SK-N-SH treated with all-trans-retinoic acid at 6 μM for 48 hours (cell line): Measurements from ENCODE around the gene CD83.

Experiments used
- ATAC-seq: fragments of 200-7000 bp; cut with Tn5 transposase; 3 replicates; pipeline ENCODE4 v1.9.1; 2020; ENCODE audit warnings: mild to moderate bottlenecking, moderate library complexity
- ARNTL ChIP-seq: fragments of 450-650 bp; formaldehyde crosslinking; IDR thresholded peaks from 2 replicates; pipeline ENCODE4 v1.5.0; 2020; ENCODE audit warnings: low read depth, mild to moderate bottlenecking, moderate library complexity, borderline replicate concordance
- BACH2 ChIP-seq: fragments of 250-450 bp; sonication (Bioruptor Pico); IDR thresholded peaks from 2 replicates; pipeline ENCODE4 v1.9.0; 2021; ENCODE audit warnings: mild to moderate bottlenecking, borderline replicate concordance
- CREB5 ChIP-seq: fragments of 250-450 bp; sonication (Bioruptor Pico); IDR thresholded peaks from 2 replicates; pipeline ENCODE4 v1.5.1; 2020; ENCODE audit warnings: low read depth, mild to moderate bottlenecking, moderate library complexity
- CSDC2 ChIP-seq: fragments of 250-450 bp; sonication (Bioruptor Pico); IDR thresholded peaks from 2 replicates; pipeline ENCODE4 v1.5.0; 2020; ENCODE audit warnings: mild to moderate bottlenecking, moderate library complexity
- ESRRG ChIP-seq: fragments of 250-450 bp; sonication (Bioruptor Pico); IDR thresholded peaks from 2 replicates; pipeline ENCODE4 v1.6.1; 2021; ENCODE audit warnings: mild to moderate bottlenecking
- GLIS3 ChIP-seq: fragments of 250-450 bp; sonication (Bioruptor Pico); IDR thresholded peaks from 2 replicates; pipeline ENCODE4 v1.5.0; 2020; ENCODE audit warnings: mild to moderate bottlenecking, moderate library complexity
- ISL1 ChIP-seq: fragments of 250-450 bp; sonication (Bioruptor Pico); IDR thresholded peaks from 2 replicates; pipeline ENCODE4 v2.1.2; 2022; ENCODE audit warnings: mild to moderate bottlenecking, moderate library complexity
- OSR1 ChIP-seq: fragments of 250-450 bp; sonication (Bioruptor Pico); IDR thresholded peaks from 2 replicates; pipeline ENCODE4 v1.8.0; 2022; ENCODE audit warnings: moderate library complexity, mild to moderate bottlenecking, inconsistent platforms
- PATZ1 ChIP-seq: fragments of 250-450 bp; sonication (Bioruptor Pico); IDR thresholded peaks from 2 replicates; pipeline ENCODE4 v1.8.0; 2020; ENCODE audit warnings: mild to moderate bottlenecking, moderate library complexity, borderline replicate concordance
- POU6F1 ChIP-seq: fragments of 250-450 bp; sonication (Bioruptor Pico); IDR thresholded peaks from 2 replicates; pipeline ENCODE4 v1.8.0; 2021; ENCODE audit warnings: low read depth, mild to moderate bottlenecking, moderate library complexity, borderline replicate concordance
- PPARA ChIP-seq: fragments of 250-450 bp; sonication (Bioruptor Pico); IDR thresholded peaks from 2 replicates; pipeline ENCODE4 v1.5.0; 2020; ENCODE audit warnings: mild to moderate bottlenecking, borderline replicate concordance
- RARB ChIP-seq: fragments of 250-450 bp; sonication (Bioruptor Pico); IDR thresholded peaks from 2 replicates; pipeline ENCODE4 v1.8.0; 2021; ENCODE audit warnings: mild to moderate bottlenecking, moderate library complexity
- SNAI2 ChIP-seq: fragments of 250-450 bp; sonication (Bioruptor Pico); IDR thresholded peaks from 2 replicates; pipeline ENCODE4 v1.5.0; 2020; ENCODE audit warnings: mild to moderate bottlenecking, moderate library complexity
- TCF4 ChIP-seq: fragments of 250-450 bp; sonication (Bioruptor Pico); IDR thresholded peaks from 2 replicates; pipeline ENCODE4 v1.8.0; 2021; ENCODE audit warnings: mild to moderate bottlenecking, moderate library complexity, borderline replicate concordance
- TOX ChIP-seq: fragments of 250-450 bp; sonication (Bioruptor Pico); IDR thresholded peaks from 2 replicates; pipeline ENCODE4 v1.8.0; 2021; ENCODE audit warnings: mild to moderate bottlenecking, moderate library complexity, borderline replicate concordance
- ZC3H10 ChIP-seq: fragments of 250-450 bp; sonication (Bioruptor Pico); IDR thresholded peaks from 2 replicates; pipeline ENCODE4 v1.5.1; 2021; ENCODE audit warnings: mild to moderate bottlenecking, moderate library complexity
- ZFP3 ChIP-seq: fragments of 250-450 bp; sonication (Bioruptor Pico); IDR thresholded peaks from 2 replicates; pipeline ENCODE4 v1.5.0; 2020; ENCODE audit warnings: mild to moderate bottlenecking, moderate library complexity
- ZFP30 ChIP-seq: fragments of 450-650 bp; formaldehyde crosslinking; IDR thresholded peaks from 2 replicates; pipeline ENCODE4 v1.5.0; 2022; ENCODE audit warnings: mild to moderate bottlenecking, moderate library complexity
- ZNF565 ChIP-seq: fragments of 450-650 bp; formaldehyde crosslinking; conservative IDR thresholded peaks from 2 replicates; pipeline ENCODE4 v1.5.0; 2020; ENCODE audit warnings: low read depth, mild to moderate bottlenecking, moderate library complexity
- ZNF70 ChIP-seq: fragments of 450-650 bp; formaldehyde crosslinking; IDR thresholded peaks from 2 replicates; pipeline ENCODE4 v1.5.0; 2020; ENCODE audit warnings: mild to moderate bottlenecking, moderate library complexity
- TF ChIP-seq, protein P1 (sequence below): fragments of 250-450 bp; sonication (Bioruptor Pico); IDR thresholded peaks from 2 replicates; pipeline ENCODE4 v1.5.1; 2021; ENCODE audit warnings: mild to moderate bottlenecking, moderate library complexity
- TF ChIP-seq, protein P2 (sequence below): fragments of 250-450 bp; sonication (Bioruptor Pico); IDR thresholded peaks from 2 replicates; pipeline ENCODE4 v1.5.0; 2020; ENCODE audit warnings: mild to moderate bottlenecking, moderate library complexity

Gene CD83

DNA sequence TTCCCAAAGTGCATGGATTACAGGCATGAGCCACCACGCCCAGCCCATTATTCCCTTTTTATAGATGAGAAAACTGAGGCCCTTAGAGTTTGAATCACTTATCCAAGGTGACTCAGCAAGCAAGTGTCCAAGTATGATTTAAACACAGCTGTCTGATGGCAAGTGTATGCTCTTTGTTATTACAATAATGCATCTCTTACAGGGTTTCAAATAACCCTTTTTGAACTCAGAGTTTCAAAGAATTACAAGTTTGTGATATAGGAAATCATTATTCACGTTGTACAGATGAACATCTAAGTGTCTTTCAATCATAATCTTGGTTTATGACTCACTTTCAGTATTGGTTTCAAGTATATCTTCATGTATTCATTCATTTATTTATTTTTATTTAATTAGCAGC is 63.0 kb downstream of the CD83 start:
- TF ChIP-seq RARB (CRISPR knock-in tag) (no peak), ZNF565 (CRISPR knock-in tag) (no peak), SNAI2 (CRISPR knock-in tag) (no peak), PPARA (no peak), OSR1 (CRISPR knock-in tag) (no peak), GLIS3 (CRISPR knock-in tag) (no peak), ZFP30 (no peak), ZC3H10 (CRISPR knock-in tag) (no peak), TOX (CRISPR knock-in tag) (no peak), TCF4 (CRISPR knock-in tag) (no peak), BACH2 (CRISPR knock-in tag) (no peak), CREB5 (no peak), POU6F1 (CRISPR knock-in tag) (no peak), PATZ1 (CRISPR knock-in tag) (no peak), ESRRG (no peak), ISL1 (no peak), ZNF70 (no peak), ZFP3 (CRISPR knock-in tag) (no peak)
- TF ChIP-seq, protein P1, sequence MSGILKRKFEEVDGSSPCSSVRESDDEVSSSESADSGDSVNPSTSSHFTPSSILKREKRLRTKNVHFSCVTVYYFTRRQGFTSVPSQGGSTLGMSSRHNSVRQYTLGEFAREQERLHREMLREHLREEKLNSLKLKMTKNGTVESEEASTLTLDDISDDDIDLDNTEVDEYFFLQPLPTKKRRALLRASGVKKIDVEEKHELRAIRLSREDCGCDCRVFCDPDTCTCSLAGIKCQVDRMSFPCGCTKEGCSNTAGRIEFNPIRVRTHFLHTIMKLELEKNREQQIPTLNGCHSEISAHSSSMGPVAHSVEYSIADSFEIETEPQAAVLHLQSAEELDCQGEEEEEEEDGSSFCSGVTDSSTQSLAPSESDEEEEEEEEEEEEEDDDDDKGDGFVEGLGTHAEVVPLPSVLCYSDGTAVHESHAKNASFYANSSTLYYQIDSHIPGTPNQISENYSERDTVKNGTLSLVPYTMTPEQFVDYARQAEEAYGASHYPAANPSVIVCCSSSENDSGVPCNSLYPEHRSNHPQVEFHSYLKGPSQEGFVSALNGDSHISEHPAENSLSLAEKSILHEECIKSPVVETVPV (CRISPR knock-in tag) = no peak
- TF ChIP-seq, protein P2, sequence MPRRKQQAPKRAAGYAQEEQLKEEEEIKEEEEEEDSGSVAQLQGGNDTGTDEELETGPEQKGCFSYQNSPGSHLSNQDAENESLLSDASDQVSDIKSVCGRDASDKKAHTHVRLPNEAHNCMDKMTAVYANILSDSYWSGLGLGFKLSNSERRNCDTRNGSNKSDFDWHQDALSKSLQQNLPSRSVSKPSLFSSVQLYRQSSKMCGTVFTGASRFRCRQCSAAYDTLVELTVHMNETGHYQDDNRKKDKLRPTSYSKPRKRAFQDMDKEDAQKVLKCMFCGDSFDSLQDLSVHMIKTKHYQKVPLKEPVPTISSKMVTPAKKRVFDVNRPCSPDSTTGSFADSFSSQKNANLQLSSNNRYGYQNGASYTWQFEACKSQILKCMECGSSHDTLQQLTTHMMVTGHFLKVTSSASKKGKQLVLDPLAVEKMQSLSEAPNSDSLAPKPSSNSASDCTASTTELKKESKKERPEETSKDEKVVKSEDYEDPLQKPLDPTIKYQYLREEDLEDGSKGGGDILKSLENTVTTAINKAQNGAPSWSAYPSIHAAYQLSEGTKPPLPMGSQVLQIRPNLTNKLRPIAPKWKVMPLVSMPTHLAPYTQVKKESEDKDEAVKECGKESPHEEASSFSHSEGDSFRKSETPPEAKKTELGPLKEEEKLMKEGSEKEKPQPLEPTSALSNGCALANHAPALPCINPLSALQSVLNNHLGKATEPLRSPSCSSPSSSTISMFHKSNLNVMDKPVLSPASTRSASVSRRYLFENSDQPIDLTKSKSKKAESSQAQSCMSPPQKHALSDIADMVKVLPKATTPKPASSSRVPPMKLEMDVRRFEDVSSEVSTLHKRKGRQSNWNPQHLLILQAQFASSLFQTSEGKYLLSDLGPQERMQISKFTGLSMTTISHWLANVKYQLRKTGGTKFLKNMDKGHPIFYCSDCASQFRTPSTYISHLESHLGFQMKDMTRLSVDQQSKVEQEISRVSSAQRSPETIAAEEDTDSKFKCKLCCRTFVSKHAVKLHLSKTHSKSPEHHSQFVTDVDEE = no peak
- ATAC-seq = no peak

GRCh38 chr6:14182916-14183315 is 65.3 kb downstream of the CD83 start:
- no peak for TF ChIP-seq POU6F1 (CRISPR knock-in tag)
- TF ChIP-seq, protein P1 (CRISPR knock-in tag) = no peak
- TF ChIP-seq CSDC2 (CRISPR knock-in tag) = no peak
- no peak for TF ChIP-seq ESRRG
- TF ChIP-seq RARB (CRISPR knock-in tag) = no peak
- no peak for TF ChIP-seq ZFP3 (CRISPR knock-in tag)
- no peak for TF ChIP-seq ARNTL (CRISPR knock-in tag)
- TF ChIP-seq BACH2 (CRISPR knock-in tag) = no peak
- TF ChIP-seq GLIS3 (CRISPR knock-in tag) = no peak
- ATAC-seq = no peak
